H1 (cell line): ENCODE data around the gene PCBP1. TPM values are rescaled to one million over a fixed set of nuclear protein-coding genes. Genes with fewer than 3 reads are reported as not detected.

Experiments
- CTCF ChIA-PET: fragments of 300-600 bp; sonication (Branson Sonifier 250); formaldehyde crosslinking; loops from one replicate; lab custom pipeline; 2021; ENCODE audit not compliant: partially characterized antibody; lab: Charles Lee
- POLR2A ChIA-PET: fragments of 300-600 bp; sonication (Branson Sonifier 250); formaldehyde crosslinking; loops from one replicate; lab custom pipeline; 2021; ENCODE audit warnings: inconsistent platforms; ENCODE audit not compliant: partially characterized antibody; lab: Charles Lee
- DNase-seq, 2 experiments: peaks; one replicate each; pipeline versions ENCODE4 v3.0.0 to v3.0.0-alpha.2; 2010 to 2022; ENCODE audit warnings: low spot score in 2 of 2, low read depth in 1 of 2, mixed read lengths in 1 of 2
- FAIRE-seq: peaks from 2 replicates; lab custom pipeline; 2011; peaks lifted over from hg19 to GRCh38; lab: Jason Lieb, UNC
- H2AFZ ChIP-seq: 2 replicates; pipeline ENCODE4 v1.8.1; 2012; ENCODE audit warnings: low read length, inconsistent platforms
- H2AK5ac ChIP-seq: 2 replicates; pipeline ENCODE4 v1.6.1; 2013; ENCODE audit warnings: low read depth, low read length
- H2BK120ac ChIP-seq: replicated peaks from 2 replicates; pipeline ENCODE3; 2013; ENCODE audit warnings: low read depth, low read length, inconsistent platforms
- H2BK12ac ChIP-seq: 2 replicates; pipeline ENCODE4 v1.6.1; 2013; ENCODE audit warnings: low read depth, low read length
- H2BK15ac ChIP-seq: 2 replicates; pipeline ENCODE4 v1.6.1; 2013; ENCODE audit warnings: low read length
- H2BK20ac ChIP-seq: 2 replicates; pipeline ENCODE4 v1.6.1; 2013; ENCODE audit warnings: low read length
- H2BK5ac ChIP-seq: 2 replicates; pipeline ENCODE4 v1.6.1; 2013; ENCODE audit warnings: low read depth, low read length
- H3K14ac ChIP-seq: 2 replicates; pipeline ENCODE4 v1.6.1; 2013; ENCODE audit warnings: inconsistent platforms; ENCODE audit not compliant: insufficient read length
- H3K18ac ChIP-seq: 2 replicates; pipeline ENCODE4 v1.6.1; 2013; ENCODE audit warnings: low read length; ENCODE audit errors: extremely low read depth
- H3K23ac ChIP-seq: 2 replicates; pipeline ENCODE4 v1.6.1; 2013; ENCODE audit warnings: inconsistent platforms; ENCODE audit not compliant: insufficient read length
- H3K23me2 ChIP-seq: 2 replicates; pipeline ENCODE4 v1.6.1; 2013; ENCODE audit warnings: low read depth, low read length
- H3K27ac ChIP-seq: 2 replicates; pipeline ENCODE4 v1.6.1; 2011; ENCODE audit warnings: low read depth, low read length, inconsistent platforms
- H3K27me3 ChIP-seq, 4 experiments: replicated peaks in 1 of 4; 1 replicate in 1 of 4; 2 replicates in 3 of 4; pipeline versions ENCODE4 v1.6.1 to v1.8.1; 2011 to 2013; ENCODE audit warnings: low read length in 3 of 4, mild to moderate bottlenecking in 3 of 4, inconsistent platforms in 2 of 4, mixed read lengths in 2 of 4, moderate library complexity in 1 of 4; ENCODE audit not compliant: control insufficient read depth in 3 of 4, insufficient read depth in 3 of 4; ENCODE audit errors: extremely low read depth in 1 of 4
- H3K36me3 ChIP-seq, 4 experiments: 2 replicates each; pipeline versions ENCODE4 v1.6.1 to v1.8.1; 2011 to 2013; ENCODE audit warnings: mild to moderate bottlenecking in 4 of 4, low read length in 3 of 4, moderate library complexity in 2 of 4, control low read depth in 1 of 4, inconsistent platforms in 1 of 4; ENCODE audit not compliant: insufficient read depth in 4 of 4, control insufficient read depth in 2 of 4
- H3K4ac ChIP-seq: replicated peaks from 2 replicates; pipeline ENCODE3; 2013; ENCODE audit warnings: low read length, low read depth, mixed read lengths, inconsistent platforms; ENCODE audit not compliant: insufficient read length
- H3K4me1 ChIP-seq, 4 experiments: replicated peaks in 1 of 4; 1 replicate in 1 of 4; 2 replicates in 3 of 4; pipeline versions ENCODE4 v1.6.1 to v1.8.1; 2011 to 2013; ENCODE audit warnings: low read length in 3 of 4, inconsistent platforms in 2 of 4, mixed read lengths in 1 of 4; ENCODE audit not compliant: insufficient read depth in 4 of 4, control insufficient read depth in 3 of 4
- H3K4me2 ChIP-seq, 2 experiments: 2 replicates each; pipeline versions ENCODE4 v1.6.1 to v1.8.1; 2011 to 2013; ENCODE audit warnings: low read depth in 2 of 2, low read length in 2 of 2, control low read depth in 1 of 2, inconsistent platforms in 1 of 2, mild to moderate bottlenecking in 1 of 2; ENCODE audit not compliant: insufficient read depth in 1 of 2
- H3K4me3 ChIP-seq, 4 experiments: fragments of 200-600, 300-600 bp in 1 of 4; sonication (generic), shearing (Covaris generic), sonication (Bioruptor Twin) in 1 of 4; 2 replicates each; pipeline versions ENCODE4 v1.5.1 to v1.8.1; 2011 to 2016; ENCODE audit warnings: low read length in 4 of 4, low read depth in 3 of 4, control low read depth in 2 of 4, inconsistent platforms in 2 of 4, mild to moderate bottlenecking in 2 of 4, mixed read lengths in 1 of 4, moderate library complexity in 1 of 4; ENCODE audit not compliant: insufficient read depth in 2 of 4; ENCODE audit errors: extremely low read depth in 1 of 4
- H3K56ac ChIP-seq: replicated peaks from 2 replicates; pipeline ENCODE3; 2013; ENCODE audit warnings: low read depth, mild to moderate bottlenecking, mixed read lengths, low read length, inconsistent platforms; ENCODE audit not compliant: insufficient read length
- H3K79me1 ChIP-seq: 2 replicates; pipeline ENCODE4 v1.6.1; 2013; ENCODE audit warnings: low read depth, low read length, control low read depth
- H3K79me2 ChIP-seq, 2 experiments: 2 replicates each; pipeline versions ENCODE4 v1.6.1 to v1.8.1; 2012 to 2013; ENCODE audit warnings: low read length in 2 of 2, mild to moderate bottlenecking in 2 of 2, inconsistent platforms in 1 of 2; ENCODE audit not compliant: insufficient read depth in 2 of 2, control insufficient read depth in 1 of 2
- H3K9ac ChIP-seq, 4 experiments: replicated peaks in 1 of 4; 1 replicate in 1 of 4; 2 replicates in 3 of 4; pipeline versions ENCODE4 v1.6.1 to v1.8.1; 2011 to 2013; ENCODE audit warnings: low read depth in 3 of 4, low read length in 3 of 4, control low read depth in 2 of 4, mild to moderate bottlenecking in 2 of 4, moderate library complexity in 2 of 4, inconsistent platforms in 1 of 4; ENCODE audit errors: extremely low read depth in 1 of 4
- H3K9me3 ChIP-seq, 2 experiments: 2 replicates each; pipeline versions ENCODE4 v1.6.1 to v1.8.1; 2012 to 2013; ENCODE audit warnings: mild to moderate bottlenecking in 2 of 2, moderate library complexity in 2 of 2, control low read depth in 1 of 2, inconsistent platforms in 1 of 2, low read depth in 1 of 2, low read length in 1 of 2, mixed read lengths in 1 of 2; ENCODE audit not compliant: insufficient read depth in 2 of 2
- H4K20me1 ChIP-seq, 2 experiments: replicated peaks in 1 of 2; 2 replicates each; pipeline versions ENCODE3 to v1.8.1; 2011 to 2013; ENCODE audit warnings: inconsistent platforms in 2 of 2, low read length in 2 of 2, mild to moderate bottlenecking in 1 of 2; ENCODE audit not compliant: insufficient read depth in 2 of 2, control insufficient read depth in 1 of 2
- H4K5ac ChIP-seq: 2 replicates; pipeline ENCODE4 v1.6.1; 2013; ENCODE audit warnings: low read length, low read depth, mixed read lengths, inconsistent platforms; ENCODE audit not compliant: insufficient read length
- H4K8ac ChIP-seq: 2 replicates; pipeline ENCODE4 v1.8.0; 2013; ENCODE audit warnings: mild to moderate bottlenecking, moderate library complexity, low read length, inconsistent platforms; ENCODE audit not compliant: insufficient read depth; ENCODE audit errors: extremely low read depth
- H4K91ac ChIP-seq: replicated peaks from 2 replicates; pipeline ENCODE3; 2013; ENCODE audit warnings: low read length, mixed read lengths, inconsistent platforms; ENCODE audit not compliant: insufficient read length
- CTBP2 ChIP-seq: IDR thresholded peaks from 2 replicates; pipeline ENCODE4 v1.7.0; 2011; ENCODE audit warnings: borderline replicate concordance, mild to moderate bottlenecking, moderate library complexity, mixed read lengths, low read length; ENCODE audit not compliant: insufficient read depth, insufficient read length
- E2F6 ChIP-seq: IDR thresholded peaks from 2 replicates; pipeline ENCODE4 v1.6.1; 2012; ENCODE audit warnings: inconsistent platforms
- HDAC2 ChIP-seq, 2 experiments: fragments of 300-600 bp in 1 of 2; sonication (generic) in 1 of 2; IDR thresholded peaks; 2 replicates each; pipeline ENCODE4 v1.6.1; 2011 to 2012; ENCODE audit warnings: low read depth in 2 of 2, low read length in 2 of 2, mild to moderate bottlenecking in 2 of 2, moderate library complexity in 2 of 2, borderline replicate concordance in 1 of 2, inconsistent platforms in 1 of 2
- JUN ChIP-seq: IDR thresholded peaks from 2 replicates; pipeline ENCODE4 v1.6.1; 2011; ENCODE audit warnings: low read depth, mild to moderate bottlenecking, improper control_type of control experiment, low read length
- POLR2A ChIP-seq, 2 experiments: IDR thresholded peaks; 1 replicate in 1 of 2; 2 replicates in 1 of 2; pipeline ENCODE4 v1.6.1; 2011; ENCODE audit warnings: low read depth in 2 of 2, low read length in 2 of 2, mild to moderate bottlenecking in 2 of 2; ENCODE audit errors: control extremely low read depth in 1 of 2
- SP4 ChIP-seq: IDR thresholded peaks from 2 replicates; pipeline ENCODE4 v1.6.1; 2012; ENCODE audit warnings: low read length, inconsistent platforms
- SUZ12 ChIP-seq: fragments of 200-600 bp; sonication (generic); IDR thresholded peaks from 2 replicates; pipeline ENCODE4 v1.6.1; 2012; ENCODE audit warnings: mild to moderate bottlenecking, inconsistent platforms, low read length, moderate library complexity, mixed read lengths
- TAF1 ChIP-seq: IDR thresholded peaks from 2 replicates; pipeline ENCODE4 v1.6.1; 2011; ENCODE audit warnings: mild to moderate bottlenecking, low read depth, low read length
- YY1 ChIP-seq: IDR thresholded peaks from 2 replicates; pipeline ENCODE4 v1.6.1; 2011; ENCODE audit warnings: low read depth, mild to moderate bottlenecking, low read length
- WGBS, 2 experiments: shearing (Covaris generic) in 1 of 2; methylation state at CpG; one replicate each; pipeline versions ENCODE4 v1.1.6 to v1.1.7; 2013 to 2015; ENCODE audit warnings: low lambda C conversion rate in 2 of 2, mixed read lengths in 2 of 2, inconsistent platforms in 1 of 2, low coverage in 1 of 2, missing lambda C conversion rate in 1 of 2; ENCODE audit not compliant: insufficient replicate concordance in 2 of 2, insufficient coverage in 1 of 2, insufficient read length in 1 of 2; ENCODE audit errors: extremely low coverage in 1 of 2, missing lambda C conversion rate in 1 of 2; 5-methylcytosine and 5-hydroxymethylcytosine counted together
- polyA plus RNA-seq, 7 experiments: library from polyadenylated mRNA; depleted of rRNA in 3 of 7; stranded (reverse) in 5 of 7; unstranded in 2 of 7; fragments of >200 nt in 5 of 7; fragments of 200-250 nt in 2 of 7; gene quantifications; 1 replicate in 5 of 7; 2 replicates in 1 of 7; 4 replicates in 1 of 7; pipeline versions ENCODE4 v1.2.1 to v1.2.3, GENCODE V29; 2011 to 2013; ENCODE audit warnings: missing spikeins in 2 of 7, mixed read lengths in 2 of 7
- total RNA-seq: library from RNA; stranded (reverse); fragmentation: NEBNext Ultra II Directional; extraction: Animal tissue kit (Norgen Biotek cat#: 25700); gene quantifications from 2 replicates; pipeline ENCODE4 v1.2.1, GENCODE V29; 2021

The PCBP1 gene
- total and polyA plus RNA-seq, 2 of the 8 experiments (the other 6 are each of a cell fraction or from before 2014, with no cell fraction given) = 279 to 493 TPM

GRCh38 chr2:70041663-70042062, 45.6 kb upstream of the PCBP1 start:
- H3K4me2 ChIP-seq = no peak overlapping the region
- no peaks in the 10 kb centered on the region for H3K79me2 ChIP-seq
- H3K9ac ChIP-seq = no peak overlapping the region
- H2BK12ac ChIP-seq = no peak overlapping the region
- no peaks in the 10 kb centered on the region for H4K20me1 ChIP-seq
- no peak overlapping the region for H3K18ac ChIP-seq
- no peaks in the 10 kb centered on the region for H3K9me3 ChIP-seq
- no peak overlapping the region for H2AK5ac ChIP-seq
- FAIRE-seq = no peak
- 89% methylated on average over 3 of the region's 3 CpGs; no CpG with 5 or more reads in 1 of the 2 experiments for WGBS, 2 experiments
- no peak overlapping the region for H3K4ac ChIP-seq
- no peak overlapping the region for H2BK120ac ChIP-seq
- H2BK20ac ChIP-seq = no peak overlapping the region
- H2BK5ac ChIP-seq = no peak overlapping the region
- TF ChIP-seq CTBP2 = no peak
- no peak for TF ChIP-seq SUZ12
- no peak for TF ChIP-seq YY1
- TF ChIP-seq JUN = no peak
- TF ChIP-seq E2F6 = no peak
- TF ChIP-seq TAF1 = no peak
- TF ChIP-seq POLR2A (IDR thresholded peaks at IDR 0.05; ENCODE audit: control extremely low read depth in 1 of 2, low read depth in 2 of 2, low read length in 2 of 2) = no peak
- TF ChIP-seq HDAC2 (IDR thresholded peaks at IDR 0.05; ENCODE audit: borderline replicate concordance in 1 of 2, low read depth in 2 of 2, low read length in 2 of 2) = no peak
- TF ChIP-seq SP4 = no peak
- no peak for DNase-seq
- H3K23ac ChIP-seq = no peak overlapping the region
- H2BK15ac ChIP-seq = no peak overlapping the region
- no peaks in the 10 kb centered on the region for H3K79me1 ChIP-seq
- H3K4me3 ChIP-seq = no peak overlapping the region
- H3K27me3 ChIP-seq = no peaks in the 10 kb centered on the region
- H4K5ac ChIP-seq = no peak overlapping the region
- H3K14ac ChIP-seq = no peak overlapping the region
- no peak overlapping the region for H4K8ac ChIP-seq
- CTCF ChIA-PET = interaction anchor here (0.6 to 3.6 kb wide), 6 partner anchors 21 to 317 kb away, joined by 3 to 14 read pairs (median 4); no protein-coding TSS in a partner anchor
- no peaks in the 10 kb centered on the region for H3K23me2 ChIP-seq
- no peaks in the 10 kb centered on the region for H3K4me1 ChIP-seq
- peaks cover 0 to 5% (median 3%) of the 10 kb centered on the region in 4 experiments; a peak in 3 of 8 replicates for H3K36me3 ChIP-seq
- H3K27ac ChIP-seq = no peak overlapping the region
- POLR2A ChIA-PET = interaction anchor here (0.6 to 4.5 kb wide), 18 partner anchors 8 to 252 kb away, joined by 3 to 21 read pairs (median 3); partner anchors contain the start of genes MXD1 and SNRPG
- H4K91ac ChIP-seq = no peak overlapping the region
- no peak overlapping the region for H2AFZ ChIP-seq
- no peak overlapping the region for H3K56ac ChIP-seq
